ENCODE measurements around the gene TESPA1. TPM values are rescaled to one million over a fixed set of nuclear protein-coding genes. Genes with fewer than 3 reads are reported as not detected.
A peak's percentile ranks its signal among the peaks of the same experiment; 100 is the strongest.

TESPA1 gene
- total RNA-seq, 1 donor from 2014 or later = 6.7 TPM

DNA sequence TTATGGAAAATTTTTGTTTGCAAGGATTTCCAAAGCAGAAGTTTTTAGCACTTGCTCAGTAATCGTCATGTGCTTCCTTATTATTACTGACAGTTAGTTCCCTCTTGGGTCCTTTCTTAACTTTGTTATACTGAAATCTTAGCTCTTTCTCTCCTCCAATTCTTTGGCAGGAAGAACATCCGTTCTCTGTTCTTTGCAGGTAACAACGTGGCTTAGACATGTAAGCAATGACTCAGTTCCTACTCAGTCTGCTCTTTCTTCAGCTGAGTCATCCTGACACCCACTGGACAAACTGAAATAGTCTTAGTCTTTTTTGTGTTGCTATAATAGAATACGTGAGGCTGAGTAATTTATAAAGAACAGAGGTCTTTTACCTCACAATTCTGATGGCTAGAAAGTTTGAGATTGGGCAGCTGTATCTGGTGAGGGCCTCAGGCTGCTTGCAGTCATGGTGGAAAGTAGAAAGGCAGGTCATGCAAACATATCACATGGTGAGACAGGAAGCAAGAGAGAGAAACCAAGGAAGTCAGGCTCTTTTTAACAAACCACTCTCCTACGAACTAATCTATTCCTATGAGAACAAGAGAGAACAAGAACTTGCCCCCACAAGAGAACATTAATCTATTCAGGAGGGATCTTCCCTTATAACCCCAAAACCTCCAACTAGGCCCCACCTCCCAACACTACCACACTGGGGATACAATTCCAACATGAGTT, 49.2 kb downstream of the TESPA1 start:
- H3K27ac ChIP-seq = peak overlapping the region; percentile 65
- peaks cover 15% of the 10 kb centered on the region for H3K4me1 ChIP-seq
- no peaks in the 10 kb centered on the region for H3K9me3 ChIP-seq
- ATAC-seq = peak; percentile 84
- no peaks in the 10 kb centered on the region for H3K36me3 ChIP-seq
- no peak overlapping the region for H3K4me3 ChIP-seq
- TF ChIP-seq, protein P1, sequence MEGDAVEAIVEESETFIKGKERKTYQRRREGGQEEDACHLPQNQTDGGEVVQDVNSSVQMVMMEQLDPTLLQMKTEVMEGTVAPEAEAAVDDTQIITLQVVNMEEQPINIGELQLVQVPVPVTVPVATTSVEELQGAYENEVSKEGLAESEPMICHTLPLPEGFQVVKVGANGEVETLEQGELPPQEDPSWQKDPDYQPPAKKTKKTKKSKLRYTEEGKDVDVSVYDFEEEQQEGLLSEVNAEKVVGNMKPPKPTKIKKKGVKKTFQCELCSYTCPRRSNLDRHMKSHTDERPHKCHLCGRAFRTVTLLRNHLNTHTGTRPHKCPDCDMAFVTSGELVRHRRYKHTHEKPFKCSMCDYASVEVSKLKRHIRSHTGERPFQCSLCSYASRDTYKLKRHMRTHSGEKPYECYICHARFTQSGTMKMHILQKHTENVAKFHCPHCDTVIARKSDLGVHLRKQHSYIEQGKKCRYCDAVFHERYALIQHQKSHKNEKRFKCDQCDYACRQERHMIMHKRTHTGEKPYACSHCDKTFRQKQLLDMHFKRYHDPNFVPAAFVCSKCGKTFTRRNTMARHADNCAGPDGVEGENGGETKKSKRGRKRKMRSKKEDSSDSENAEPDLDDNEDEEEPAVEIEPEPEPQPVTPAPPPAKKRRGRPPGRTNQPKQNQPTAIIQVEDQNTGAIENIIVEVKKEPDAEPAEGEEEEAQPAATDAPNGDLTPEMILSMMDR (IDR thresholded peaks at IDR 0.05) = no peak
- no peaks in the 10 kb centered on the region for H3K27me3 ChIP-seq
- intact Hi-C loops (cut with DNase I) = no loop called here
- no peak for DNase-seq

DNA sequence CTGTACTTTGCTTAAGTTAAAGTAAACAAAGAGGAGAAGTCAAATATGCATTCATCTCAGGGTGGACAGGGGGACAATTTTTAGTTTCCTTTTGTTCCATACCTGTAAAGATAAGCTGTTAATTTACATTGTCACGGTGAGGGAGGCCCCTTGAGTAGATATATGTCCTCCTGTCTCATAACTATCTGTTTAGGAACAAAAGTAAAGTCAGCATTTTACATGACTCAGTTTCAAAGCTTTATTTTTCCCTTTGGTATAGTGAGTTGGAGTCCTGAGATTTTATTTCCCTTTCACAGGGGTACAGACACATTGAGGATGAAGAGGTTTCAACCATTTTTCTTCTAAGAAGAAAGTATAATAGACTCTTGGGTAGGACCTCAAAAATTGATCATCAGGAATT, 50.1 kb downstream of the TESPA1 start:
- Histone ChIP-seq H3K9me3 (no peaks in the 10 kb centered on the region), H3K27me3 (no peaks in the 10 kb centered on the region), H3K4me1 (peaks cover 15% of the 10 kb centered on the region), H3K4me3 (no peak overlapping the region), H3K36me3 (no peaks in the 10 kb centered on the region), H3K27ac (no peak overlapping the region)
- intact Hi-C loops (cut with DNase I) = no loop called here
- no peak for DNase-seq
- TF ChIP-seq, protein P1 (IDR thresholded peaks at IDR 0.05) = no peak
- no peak for ATAC-seq

DNA sequence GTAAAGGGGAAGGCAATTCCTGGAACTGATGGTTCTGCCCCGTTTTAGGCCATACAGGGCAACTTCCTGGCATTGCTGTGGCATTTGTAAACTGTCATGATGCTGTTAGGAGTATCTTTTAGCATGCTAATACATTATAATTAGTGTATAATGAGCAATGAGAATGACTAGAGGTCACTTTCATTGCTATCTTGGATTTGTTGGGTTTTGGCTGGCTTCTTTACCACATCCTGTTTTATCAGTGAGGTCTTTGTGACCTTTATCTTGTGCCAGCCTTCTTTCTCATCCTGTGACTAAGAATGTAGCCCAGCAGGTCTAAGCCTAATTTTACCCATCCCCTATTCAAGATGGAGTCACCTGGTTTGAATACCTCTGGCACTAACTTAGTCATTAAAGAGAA, 51.2 kb downstream of the TESPA1 start:
- Histone ChIP-seq H3K27me3 (no peaks in the 10 kb centered on the region), H3K4me3 (no peak overlapping the region), H3K36me3 (no peaks in the 10 kb centered on the region), H3K4me1 (peaks cover 15% of the 10 kb centered on the region), H3K27ac (no peak overlapping the region), H3K9me3 (no peaks in the 10 kb centered on the region)
- no peak for DNase-seq
- no peak for ATAC-seq
- intact Hi-C loops (cut with DNase I) = no loop called here
- TF ChIP-seq, protein P1 (IDR thresholded peaks at IDR 0.05) = no peak

DNA sequence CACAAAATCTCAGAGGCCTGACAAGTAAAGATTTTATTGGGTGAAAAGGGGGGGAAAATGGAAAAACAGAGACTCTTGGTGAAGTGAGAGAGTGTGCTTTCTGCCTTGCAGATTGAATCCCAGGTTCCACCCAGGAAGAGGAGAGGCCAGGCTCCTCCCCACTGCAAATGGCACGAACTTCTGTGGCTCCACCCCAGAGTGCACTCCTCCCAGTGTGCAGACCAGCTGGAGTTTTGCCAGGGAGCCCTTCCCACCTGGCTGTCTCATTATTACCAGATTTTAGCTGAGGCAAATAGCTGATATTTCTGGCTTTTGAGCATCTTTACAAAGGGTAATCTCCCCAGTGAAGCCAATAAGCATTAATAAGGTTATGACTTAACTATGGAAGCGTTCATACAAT, 51.9 kb downstream of the TESPA1 start:
- Histone ChIP-seq H3K9me3 (no peaks in the 10 kb centered on the region), H3K4me3 (no peak overlapping the region), H3K36me3 (no peaks in the 10 kb centered on the region), H3K27ac (no peak overlapping the region), H3K27me3 (no peaks in the 10 kb centered on the region), H3K4me1 (peaks cover 15% of the 10 kb centered on the region)
- intact Hi-C loops (cut with DNase I) = no loop called here
- DNase-seq (no peak), ATAC-seq (no peak)
- TF ChIP-seq, protein P1 (IDR thresholded peaks at IDR 0.05) = no peak

DNA sequence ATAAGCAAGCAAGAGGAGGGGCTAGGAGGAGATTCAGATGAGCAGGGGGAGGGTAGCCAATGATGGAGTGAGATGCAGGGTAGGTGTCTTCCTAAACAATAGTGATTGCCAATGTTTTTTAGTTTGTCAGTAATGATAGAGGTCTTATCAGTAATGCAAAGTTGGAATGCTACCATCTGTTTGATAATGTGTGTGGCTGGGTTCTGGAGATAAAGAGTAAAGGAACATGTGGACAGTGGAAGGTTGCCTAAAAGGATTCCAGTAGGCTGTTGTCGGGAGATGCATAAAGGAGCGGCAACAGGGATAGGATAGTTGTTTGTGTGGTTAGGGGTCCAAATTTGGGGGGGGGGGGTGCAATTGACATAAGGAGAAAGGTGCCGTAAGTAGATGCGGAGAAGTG, 52.5 kb downstream of the TESPA1 start:
- Histone ChIP-seq H3K9me3 (no peaks in the 10 kb centered on the region), H3K36me3 (no peaks in the 10 kb centered on the region), H3K27ac (no peak overlapping the region), H3K4me1 (peaks cover 15% of the 10 kb centered on the region), H3K4me3 (no peak overlapping the region), H3K27me3 (no peaks in the 10 kb centered on the region)
- DNase-seq = no peak
- TF ChIP-seq, protein P1 (IDR thresholded peaks at IDR 0.05) = no peak
- intact Hi-C loops (cut with DNase I) = no loop called here
- no peak for ATAC-seq

DNA sequence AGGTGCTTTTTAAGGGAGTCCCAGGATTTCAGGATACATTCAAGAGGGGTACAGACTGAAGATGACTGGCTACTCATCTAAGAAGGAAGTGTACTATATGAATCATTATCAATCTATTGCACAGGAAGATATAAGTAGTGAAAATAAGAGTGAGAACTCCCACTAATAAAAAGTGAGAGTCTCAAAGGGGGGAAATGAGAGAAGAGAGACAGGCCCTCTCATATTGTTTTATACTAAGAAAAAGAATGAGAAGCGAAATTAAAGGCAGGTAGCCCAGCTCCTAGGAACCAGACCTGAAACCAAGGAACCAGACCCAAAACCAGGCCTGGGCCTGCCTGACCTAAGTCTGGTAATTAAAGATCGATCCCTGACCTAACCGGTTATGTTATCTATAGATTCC, 54.6 kb downstream of the TESPA1 start:
- ATAC-seq (no peak), DNase-seq (no peak)
- TF ChIP-seq, protein P1 (IDR thresholded peaks at IDR 0.05) = no peak
- Histone ChIP-seq H3K9me3 (no peaks in the 10 kb centered on the region), H3K4me3 (no peak overlapping the region), H3K27ac (no peak overlapping the region), H3K36me3 (no peaks in the 10 kb centered on the region), H3K27me3 (no peaks in the 10 kb centered on the region), H3K4me1 (peaks cover 6% of the 10 kb centered on the region)
- intact Hi-C loops (cut with DNase I) = no loop called here
